ENCODE data around the gene USHBP1. TPM values are rescaled to one million over a fixed set of nuclear protein-coding genes. Genes with fewer than 3 reads are reported as not detected.
A peak's percentile ranks its signal among the peaks of the same experiment; 100 is the strongest.

The USHBP1 gene
- total RNA-seq, 6 experiments from 2014 or later = not detected

DNA sequence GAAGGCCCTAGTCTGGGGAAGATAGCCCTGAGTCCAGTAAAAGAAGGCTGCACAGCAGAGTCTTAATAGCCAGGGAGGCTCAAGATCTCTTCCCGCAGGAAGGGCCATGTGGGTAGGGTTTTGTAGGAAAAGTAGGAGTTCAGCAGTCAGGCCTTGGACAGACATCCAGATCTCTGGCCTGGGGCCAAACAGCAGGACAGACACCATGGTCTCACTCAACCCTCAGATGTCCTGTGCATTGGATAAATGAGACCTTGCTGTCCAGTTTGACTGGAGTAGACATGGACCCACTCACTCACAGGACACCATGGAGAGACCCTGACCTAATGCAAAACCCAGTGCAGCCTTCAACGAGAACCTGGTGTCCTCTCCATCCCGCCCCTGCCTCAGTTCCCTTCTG is 34.7 kb downstream of the USHBP1 start:
- Mint-ChIP-seq H3K27ac (no peak overlapping the region), H3K4me3 (no peak overlapping the region)

DNA sequence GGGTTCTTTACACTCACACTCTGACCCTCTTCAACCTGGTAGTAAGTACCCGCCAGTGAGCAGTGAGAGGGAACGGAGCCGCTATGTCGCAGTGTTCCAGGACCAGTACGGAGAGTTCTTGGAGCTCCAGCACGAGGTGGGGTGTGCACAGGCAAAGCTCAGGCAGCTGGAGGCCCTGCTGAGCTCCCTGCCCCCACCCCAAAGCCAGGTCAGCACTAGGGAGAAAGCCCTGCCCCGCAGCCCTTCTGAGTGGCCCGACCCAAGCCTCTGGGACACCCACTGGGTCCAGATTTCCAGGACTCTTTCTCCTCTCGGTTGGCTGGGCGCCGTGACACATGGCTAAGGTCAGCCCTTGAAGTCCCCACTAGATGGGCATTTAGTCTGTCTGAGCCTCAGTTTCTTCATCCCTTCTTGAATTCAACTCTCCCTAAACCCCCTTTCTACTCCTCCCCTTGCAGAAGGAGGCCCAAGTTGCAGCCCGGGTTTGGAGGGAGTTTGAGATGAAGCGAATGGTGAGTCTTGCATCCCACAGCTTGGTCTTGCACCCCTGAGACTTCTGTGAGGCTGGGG is 36.7 kb downstream of the USHBP1 start:
- no peak for DNase-seq
- Mint-ChIP-seq H3K4me1 (ENCODE audit: low read depth) (peaks cover 7% of the 10 kb centered on the region), H3K4me3 (peak overlapping the region; percentile 26; the same call in 1 of the 2 replicates), H3K27me3 (ENCODE audit: insufficient read depth) (peaks cover 4% of the 10 kb centered on the region), H3K27ac (no peak overlapping the region), H3K36me3 (ENCODE audit: low read depth) (peaks cover 9% of the 10 kb centered on the region), H3K9me3 (no peaks in the 10 kb centered on the region)
- TF ChIP-seq, protein P1, sequence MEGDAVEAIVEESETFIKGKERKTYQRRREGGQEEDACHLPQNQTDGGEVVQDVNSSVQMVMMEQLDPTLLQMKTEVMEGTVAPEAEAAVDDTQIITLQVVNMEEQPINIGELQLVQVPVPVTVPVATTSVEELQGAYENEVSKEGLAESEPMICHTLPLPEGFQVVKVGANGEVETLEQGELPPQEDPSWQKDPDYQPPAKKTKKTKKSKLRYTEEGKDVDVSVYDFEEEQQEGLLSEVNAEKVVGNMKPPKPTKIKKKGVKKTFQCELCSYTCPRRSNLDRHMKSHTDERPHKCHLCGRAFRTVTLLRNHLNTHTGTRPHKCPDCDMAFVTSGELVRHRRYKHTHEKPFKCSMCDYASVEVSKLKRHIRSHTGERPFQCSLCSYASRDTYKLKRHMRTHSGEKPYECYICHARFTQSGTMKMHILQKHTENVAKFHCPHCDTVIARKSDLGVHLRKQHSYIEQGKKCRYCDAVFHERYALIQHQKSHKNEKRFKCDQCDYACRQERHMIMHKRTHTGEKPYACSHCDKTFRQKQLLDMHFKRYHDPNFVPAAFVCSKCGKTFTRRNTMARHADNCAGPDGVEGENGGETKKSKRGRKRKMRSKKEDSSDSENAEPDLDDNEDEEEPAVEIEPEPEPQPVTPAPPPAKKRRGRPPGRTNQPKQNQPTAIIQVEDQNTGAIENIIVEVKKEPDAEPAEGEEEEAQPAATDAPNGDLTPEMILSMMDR (IDR thresholded peaks at IDR 0.05) = no peak

More for the DNA sequence above, 34.7 kb downstream of the USHBP1 start:
- H3K27me3 Mint-ChIP-seq (ENCODE audit: insufficient read depth) = peaks cover 4% of the 10 kb centered on the region
- TF ChIP-seq, protein P1 (IDR thresholded peaks at IDR 0.05) = no peak
- peaks cover 7% of the 10 kb centered on the region for H3K4me1 Mint-ChIP-seq (ENCODE audit: low read depth)
- peaks cover 9% of the 10 kb centered on the region for H3K36me3 Mint-ChIP-seq (ENCODE audit: low read depth)
- DNase-seq = no peak
- H3K9me3 Mint-ChIP-seq = no peaks in the 10 kb centered on the region

- Mint-ChIP-seq H3K4me3 (peak within 1 kb of the TSS; percentile 96), H3K27me3 (ENCODE audit: insufficient read depth) (peaks cover 4% of the 10 kb centered on the region), H3K4me1 (ENCODE audit: low read depth) (peaks cover 7% of the 10 kb centered on the region), H3K9me3 (no peaks in the 10 kb centered on the region), H3K27ac (peak within 1 kb of the TSS; percentile 94), H3K36me3 (ENCODE audit: low read depth) (no peaks in the 10 kb centered on the region; the same call in 1 of the 2 replicates)
- TF ChIP-seq, protein P1 (IDR thresholded peaks at IDR 0.05) = no peak
- peak; percentile 95 for DNase-seq
These were observed 38.3 kb downstream of the USHBP1 start, which contains the start of gene OCEL1 for GRCh38 chr19:17226002-17226933. Gene OCEL1 (plus strand): TSS chr19:17226226. CDS start chr19:17226248, 22 bp downstream.

DNA sequence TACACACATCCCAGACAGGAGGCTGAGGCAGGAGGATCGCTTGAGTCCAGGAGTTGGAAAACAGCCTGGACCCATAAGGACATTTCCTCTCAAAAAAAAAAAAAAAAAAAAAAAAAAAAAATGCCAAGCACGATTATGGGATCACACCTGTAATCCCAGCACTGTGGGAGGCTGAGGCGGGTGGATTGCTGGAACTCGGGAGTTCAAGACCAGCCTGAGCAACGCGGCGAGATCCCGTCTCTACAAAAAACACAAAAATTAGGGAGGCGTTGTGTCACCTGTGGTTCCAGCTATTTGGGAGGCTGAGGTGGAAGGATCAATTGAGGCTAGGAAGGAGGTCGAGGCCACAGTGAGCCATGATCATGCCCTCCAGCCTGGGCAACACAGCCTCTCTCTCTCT is 39.5 kb downstream of the USHBP1 start:
- Mint-ChIP-seq H3K27me3 (ENCODE audit: insufficient read depth) (peaks cover 4% of the 10 kb centered on the region), H3K36me3 (ENCODE audit: low read depth) (no peaks in the 10 kb centered on the region; the same call in 1 of the 2 replicates), H3K27ac (no peak overlapping the region), H3K4me1 (ENCODE audit: low read depth) (peaks cover 12% of the 10 kb centered on the region), H3K4me3 (no peak overlapping the region), H3K9me3 (no peaks in the 10 kb centered on the region)
- TF ChIP-seq, protein P1 (IDR thresholded peaks at IDR 0.05) = no peak
- DNase-seq = no peak

DNA sequence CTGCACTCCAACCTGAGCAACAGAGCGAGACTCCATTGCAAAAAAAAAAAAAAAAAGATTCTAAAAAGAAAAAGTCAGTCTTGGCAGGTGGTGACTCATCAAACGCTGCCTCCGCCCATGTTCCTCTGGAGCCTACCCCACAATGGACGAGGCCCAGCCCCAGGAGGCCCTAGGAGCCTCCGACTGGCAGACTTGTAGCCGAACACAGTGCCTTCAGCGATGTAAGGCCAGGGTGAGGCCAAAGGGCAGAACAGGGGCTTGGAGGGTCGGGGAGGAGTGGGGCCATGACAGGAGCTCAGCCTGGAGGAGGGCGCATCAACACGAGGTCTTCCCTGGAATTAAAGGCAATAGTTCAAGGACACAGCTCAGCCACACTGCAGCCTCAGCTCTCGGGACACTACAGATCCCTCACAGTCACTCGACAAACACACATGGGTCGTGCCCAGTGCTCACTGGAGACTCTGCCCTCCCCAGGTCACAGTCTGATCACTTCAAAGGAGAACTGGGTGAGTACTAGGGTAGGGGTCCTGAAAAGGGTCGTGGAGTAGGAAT is 44.3 kb downstream of the USHBP1 start:
- Mint-ChIP-seq H3K4me1 (ENCODE audit: low read depth) (peaks cover 17% of the 10 kb centered on the region), H3K36me3 (ENCODE audit: low read depth) (peaks cover 24% of the 10 kb centered on the region), H3K9me3 (no peaks in the 10 kb centered on the region), H3K4me3 (no peak overlapping the region), H3K27ac (peak overlapping the region; percentile 69), H3K27me3 (ENCODE audit: insufficient read depth) (peaks cover 3% of the 10 kb centered on the region; the same call in 1 of the 2 replicates)
- TF ChIP-seq, protein P1 (IDR thresholded peaks at IDR 0.05) = no peak
- no peak for DNase-seq
